ENCODE data around the gene AMPH. TPM values are rescaled to one million over a fixed set of nuclear protein-coding genes. Genes with fewer than 3 reads are reported as not detected.

AMPH gene
- total and polyA plus RNA-seq, 2 donors (not counting 1 experiment from before 2014, with no cell fraction given), result 2.4 to 3.6 TPM

GRCh38 chr7:38335492-38336147, 295.6 kb downstream of the AMPH start:
- Histone ChIP-seq H3K4me1 (ENCODE audit: control insufficient read depth, extremely low read depth, insufficient read depth, low read length) (no peaks in the 10 kb centered on the region), H3K9me3 (ENCODE audit: control insufficient read depth, insufficient read depth, low read depth, low read length) (no peaks in the 10 kb centered on the region), H3K9ac (ENCODE audit: insufficient read depth, low read length) (no peak overlapping the region), H3K4me3 (replicated peaks in 1 of 4; ENCODE audit: control extremely low read depth in 1 of 4, insufficient read depth in 1 of 4, low read depth in 3 of 4, low read length in 4 of 4) (no peak overlapping the region), H3K27me3 (ENCODE audit: control insufficient read depth, insufficient read depth, low read length) (no peaks in the 10 kb centered on the region), H2AFZ (ENCODE audit: low read length) (peak overlapping the region; percentile 76), H3K36me3 (ENCODE audit: control insufficient read depth, insufficient read depth, low read length) (no peaks in the 10 kb centered on the region), H3K4me2 (ENCODE audit: extremely low read depth, insufficient read depth, low read length) (peak overlapping the region; percentile 13), H3K79me2 (ENCODE audit: control insufficient read depth, insufficient read depth, low read length) (no peaks in the 10 kb centered on the region), H3K27ac (ENCODE audit: insufficient read depth, low read length) (peak overlapping the region; percentile 23), H4K20me1 (ENCODE audit: control insufficient read depth, extremely low read depth, insufficient read depth, low read length) (no peaks in the 10 kb centered on the region)
- TF ChIP-seq CTCF (conservative IDR thresholded peaks at IDR 0.05 in 1 of 2, IDR thresholded peaks at IDR 0.05 in 1 of 2; ENCODE audit: low read depth in 1 of 2, low read length in 2 of 2) (peak; percentile 97 to 99), EZH2 (IDR thresholded peaks at IDR 0.05; ENCODE audit: low read length, missing control alignments) (no peak)
- peak; percentile 80 to 82 for DNase-seq (ENCODE audit: low read depth in 2 of 2)

GRCh38 chr7:38335128-38335491, 296.1 kb downstream of the AMPH start:
- Histone ChIP-seq H3K79me2 (ENCODE audit: control insufficient read depth, insufficient read depth, low read length) (no peaks in the 10 kb centered on the region), H3K4me1 (ENCODE audit: control insufficient read depth, extremely low read depth, insufficient read depth, low read length) (no peaks in the 10 kb centered on the region), H3K27ac (ENCODE audit: insufficient read depth, low read length) (peak overlapping the region; percentile 23), H3K9me3 (ENCODE audit: control insufficient read depth, insufficient read depth, low read depth, low read length) (no peaks in the 10 kb centered on the region), H3K4me3 (replicated peaks in 1 of 4; ENCODE audit: control extremely low read depth in 1 of 4, insufficient read depth in 1 of 4, low read depth in 3 of 4, low read length in 4 of 4) (no peak overlapping the region), H3K9ac (ENCODE audit: insufficient read depth, low read length) (no peak overlapping the region), H2AFZ (ENCODE audit: low read length) (peak overlapping the region; percentile 76), H3K27me3 (ENCODE audit: control insufficient read depth, insufficient read depth, low read length) (no peaks in the 10 kb centered on the region), H3K36me3 (ENCODE audit: control insufficient read depth, insufficient read depth, low read length) (no peaks in the 10 kb centered on the region), H4K20me1 (ENCODE audit: control insufficient read depth, extremely low read depth, insufficient read depth, low read length) (no peaks in the 10 kb centered on the region), H3K4me2 (ENCODE audit: extremely low read depth, insufficient read depth, low read length) (no peak overlapping the region)
- DNase-seq (ENCODE audit: low read depth in 2 of 2), result no peak
- TF ChIP-seq EZH2 (IDR thresholded peaks at IDR 0.05; ENCODE audit: low read length, missing control alignments) (no peak), CTCF (conservative IDR thresholded peaks at IDR 0.05 in 1 of 2, IDR thresholded peaks at IDR 0.05 in 1 of 2; ENCODE audit: low read depth in 1 of 2, low read length in 2 of 2) (no peak)

GRCh38 chr7:38334163-38334562, 297.0 kb downstream of the AMPH start:
- no peaks in the 10 kb centered on the region for H4K20me1 ChIP-seq (ENCODE audit: control insufficient read depth, extremely low read depth, insufficient read depth, low read length)
- no peak overlapping the region for H3K4me3 ChIP-seq (replicated peaks in 1 of 4; ENCODE audit: control extremely low read depth in 1 of 4, insufficient read depth in 1 of 4, low read depth in 3 of 4, low read length in 4 of 4)
- H3K36me3 ChIP-seq (ENCODE audit: control insufficient read depth, insufficient read depth, low read length), result no peaks in the 10 kb centered on the region
- no peaks in the 10 kb centered on the region for H3K79me2 ChIP-seq (ENCODE audit: control insufficient read depth, insufficient read depth, low read length)
- H3K9me3 ChIP-seq (ENCODE audit: control insufficient read depth, insufficient read depth, low read depth, low read length), result no peaks in the 10 kb centered on the region
- TF ChIP-seq EZH2 (IDR thresholded peaks at IDR 0.05; ENCODE audit: low read length, missing control alignments) (no peak), CTCF (conservative IDR thresholded peaks at IDR 0.05 in 1 of 2, IDR thresholded peaks at IDR 0.05 in 1 of 2; ENCODE audit: low read depth in 1 of 2, low read length in 2 of 2) (no peak)
- no peak for DNase-seq (ENCODE audit: low read depth in 2 of 2)
- no peaks in the 10 kb centered on the region for H3K27me3 ChIP-seq (ENCODE audit: control insufficient read depth, insufficient read depth, low read length)
- no peak overlapping the region for H3K27ac ChIP-seq (ENCODE audit: insufficient read depth, low read length)
- no peak overlapping the region for H2AFZ ChIP-seq (ENCODE audit: low read length)
- H3K4me1 ChIP-seq (ENCODE audit: control insufficient read depth, extremely low read depth, insufficient read depth, low read length), result no peaks in the 10 kb centered on the region
- H3K4me2 ChIP-seq (ENCODE audit: extremely low read depth, insufficient read depth, low read length), result no peak overlapping the region
- no peak overlapping the region for H3K9ac ChIP-seq (ENCODE audit: insufficient read depth, low read length)
